HG03432 (cell line): Measurements from ENCODE around the gene COL23A1.

Source experiments
- ATAC-seq: cut with Tn5 transposase; IDR thresholded peaks from one replicate; pipeline ENCODE4 v1.9.1; 2021; ENCODE audit warnings: mild to moderate bottlenecking, moderate library complexity; ENCODE audit not compliant: unreplicated experiment

The COL23A1 gene

DNA sequence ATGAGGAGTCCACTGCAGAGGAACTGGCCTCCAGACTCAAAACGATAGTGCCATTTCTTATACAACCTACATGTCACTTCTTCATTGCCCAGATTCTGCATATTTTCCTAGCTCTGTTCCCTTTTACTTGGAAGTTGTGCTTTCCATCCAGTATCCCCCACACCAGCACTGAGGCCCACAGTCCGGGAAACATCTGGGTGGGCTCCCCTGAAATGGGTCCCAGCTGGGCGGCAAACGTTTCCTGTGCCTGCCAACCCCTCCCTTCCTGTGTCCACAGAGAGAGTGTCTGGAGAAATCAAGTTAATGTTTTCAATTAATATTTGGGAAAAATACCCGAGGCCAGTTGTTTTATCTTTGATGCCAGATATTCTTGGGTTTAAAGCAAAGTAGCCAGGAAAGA lies 111.8 kb downstream of the COL23A1 start:
- no peak for ATAC-seq

DNA sequence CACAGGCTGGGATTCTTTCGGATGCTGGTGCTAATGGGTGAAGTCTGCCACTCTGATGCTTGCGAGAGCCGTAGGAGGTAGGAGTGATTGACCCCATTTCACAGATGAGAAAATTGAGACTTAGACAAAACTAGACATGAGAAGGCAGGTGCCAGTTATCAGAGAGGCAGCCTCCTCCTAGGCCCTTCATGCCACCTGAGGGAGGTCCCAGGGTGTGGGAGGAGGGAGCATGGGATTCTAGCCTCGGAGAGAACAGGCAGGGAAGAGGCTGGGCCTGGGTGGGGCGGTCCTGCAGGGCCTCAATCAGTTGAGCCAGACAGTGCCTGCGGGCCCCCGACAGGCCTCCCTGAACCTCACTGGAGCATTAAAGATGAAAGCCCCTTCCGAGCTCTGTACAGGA lies 112.4 kb downstream of the COL23A1 start:
- no peak for ATAC-seq

DNA sequence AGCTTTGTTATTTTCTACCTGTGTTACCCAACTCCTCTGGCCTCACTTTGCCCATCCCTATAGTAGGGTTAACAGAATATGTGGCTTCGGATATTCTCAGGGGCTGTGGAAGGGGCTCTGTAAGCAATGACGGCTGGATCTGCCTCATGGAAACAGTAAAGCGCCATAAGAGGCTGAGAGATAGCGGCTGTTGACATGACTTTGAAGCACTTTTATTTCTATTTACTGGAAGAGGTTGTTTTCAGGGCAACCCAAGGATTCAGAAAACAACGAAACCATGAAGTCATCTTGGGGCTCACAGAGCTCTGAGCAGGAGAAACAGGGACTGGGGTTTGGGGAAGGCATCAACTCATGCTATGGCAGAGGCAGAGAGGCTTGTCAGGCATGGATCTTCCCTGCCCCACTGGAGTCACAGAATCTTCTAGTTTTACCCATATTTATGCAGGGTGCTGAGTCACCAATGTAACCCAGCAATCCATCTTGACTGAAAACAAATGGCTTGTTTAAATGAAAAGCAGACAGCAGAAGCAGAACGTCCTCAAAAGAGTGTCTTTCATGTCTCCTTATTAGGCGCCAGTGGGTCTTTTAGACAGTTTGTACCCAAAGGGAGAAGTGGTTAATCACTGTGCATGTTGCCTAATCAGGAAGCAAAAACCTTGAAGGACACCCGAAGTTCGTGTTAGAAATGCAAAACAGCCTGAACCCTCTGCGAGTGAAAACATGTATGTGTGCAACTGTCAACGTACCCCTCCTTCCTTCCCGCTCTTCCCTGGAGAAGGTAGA lies 113.0 kb downstream of the COL23A1 start:
- ATAC-seq, result no peak

DNA sequence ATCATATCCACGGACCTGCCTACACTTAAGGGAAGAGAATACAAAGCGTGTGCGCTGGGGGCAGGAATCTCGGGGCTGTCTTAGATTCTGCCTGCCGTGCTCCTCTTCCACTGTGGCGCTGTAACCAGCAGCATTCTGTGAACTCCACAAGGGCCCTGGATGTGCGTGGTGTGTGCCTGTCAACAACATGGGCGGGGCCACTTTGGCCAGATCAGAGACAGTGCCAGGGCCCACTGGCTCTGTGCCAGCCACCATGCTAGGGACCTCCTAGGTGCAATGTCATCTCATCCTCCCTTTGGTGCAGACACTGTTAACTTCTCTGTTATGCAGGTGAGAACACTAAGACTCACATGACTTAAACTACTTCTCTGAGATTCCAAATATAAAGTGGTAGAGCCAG lies 113.7 kb downstream of the COL23A1 start:
- no peak for ATAC-seq

- ATAC-seq, result no peak
These were observed 114.8 kb downstream of the COL23A1 start for GRCh38 chr5:178475422-178475821.

- ATAC-seq, result no peak
These were observed 115.5 kb downstream of the COL23A1 start for GRCh38 chr5:178474562-178475184.

GRCh38 chr5:178473854-178474253 lies 116.3 kb downstream of the COL23A1 start:
- no peak for ATAC-seq

DNA sequence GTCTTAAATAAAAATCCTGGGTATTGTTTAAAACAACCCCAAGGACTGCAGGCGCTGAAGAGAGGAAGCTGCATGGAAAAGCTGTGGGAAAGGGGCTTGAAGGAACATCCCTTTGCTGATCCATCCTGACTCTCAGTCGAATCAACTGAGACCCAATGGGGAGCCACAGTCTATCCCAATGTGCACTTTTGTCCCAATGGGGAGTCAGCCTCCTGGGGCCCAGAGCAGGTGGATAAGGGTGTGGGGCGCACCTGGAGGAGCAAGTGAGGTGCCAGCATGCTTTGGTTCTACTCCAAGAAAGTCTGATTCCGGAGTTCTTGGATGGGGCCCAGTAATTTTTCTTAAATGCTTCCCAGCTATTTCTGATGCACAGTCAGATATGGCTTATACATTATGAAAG lies 118.1 kb downstream of the COL23A1 start:
- no peak for ATAC-seq

GRCh38 chr5:178471711-178472110 lies 118.5 kb downstream of the COL23A1 start:
- ATAC-seq, result no peak

DNA sequence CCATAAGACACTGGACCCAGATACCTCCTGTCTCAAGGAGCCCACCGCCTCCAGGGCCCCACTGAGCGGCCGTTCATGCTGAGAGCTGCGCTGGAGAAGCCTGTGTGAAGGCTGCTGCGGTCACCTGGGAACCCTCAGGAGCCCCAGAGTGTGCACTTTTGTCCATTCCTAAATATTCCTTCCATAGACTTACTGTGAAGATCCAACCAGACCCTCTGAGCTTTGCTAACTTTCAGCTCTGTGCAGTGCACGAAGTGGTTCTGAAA lies 119.5 kb downstream of the COL23A1 start:
- no peak for ATAC-seq

DNA sequence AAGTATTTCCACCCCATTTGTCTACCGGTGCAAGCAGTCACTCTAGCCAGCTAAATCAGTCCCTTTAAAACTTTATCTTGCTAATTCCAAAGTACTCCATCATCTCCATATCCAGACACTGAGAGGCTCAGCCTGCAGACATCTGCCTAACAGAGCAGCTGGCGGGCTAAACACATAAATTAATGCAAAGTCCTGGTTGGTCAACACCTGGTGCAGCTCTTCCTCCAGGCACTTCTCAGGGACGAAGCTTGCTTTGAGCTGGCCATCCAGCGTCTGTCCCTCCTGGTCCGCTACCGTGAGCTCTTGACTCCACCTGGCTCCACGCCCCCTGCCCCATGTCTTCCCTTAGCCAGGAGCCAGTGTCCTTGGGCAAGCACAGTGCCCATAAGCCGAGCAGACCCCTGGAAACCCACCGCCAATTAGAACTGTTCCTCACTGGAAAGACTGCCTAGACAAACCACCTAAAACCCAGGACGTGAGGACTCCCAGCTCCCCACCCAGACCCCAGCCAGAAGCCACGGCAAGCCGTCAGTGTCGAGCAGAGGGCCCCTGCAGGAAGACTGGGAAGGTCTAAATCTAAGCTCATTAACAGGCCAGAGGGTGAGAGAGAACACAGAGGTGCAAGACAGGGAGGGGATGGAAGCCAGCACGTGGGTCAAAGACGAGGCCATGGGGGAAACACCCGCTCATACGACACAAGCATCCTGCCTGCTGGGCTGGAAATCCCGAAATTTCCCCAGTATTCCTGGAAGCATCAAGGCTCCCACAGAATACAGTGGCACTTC lies 120.0 kb downstream of the COL23A1 start:
- no peak for ATAC-seq

- ATAC-seq, result no peak
These were observed 120.9 kb downstream of the COL23A1 start for GRCh38 chr5:178469011-178469974.

DNA sequence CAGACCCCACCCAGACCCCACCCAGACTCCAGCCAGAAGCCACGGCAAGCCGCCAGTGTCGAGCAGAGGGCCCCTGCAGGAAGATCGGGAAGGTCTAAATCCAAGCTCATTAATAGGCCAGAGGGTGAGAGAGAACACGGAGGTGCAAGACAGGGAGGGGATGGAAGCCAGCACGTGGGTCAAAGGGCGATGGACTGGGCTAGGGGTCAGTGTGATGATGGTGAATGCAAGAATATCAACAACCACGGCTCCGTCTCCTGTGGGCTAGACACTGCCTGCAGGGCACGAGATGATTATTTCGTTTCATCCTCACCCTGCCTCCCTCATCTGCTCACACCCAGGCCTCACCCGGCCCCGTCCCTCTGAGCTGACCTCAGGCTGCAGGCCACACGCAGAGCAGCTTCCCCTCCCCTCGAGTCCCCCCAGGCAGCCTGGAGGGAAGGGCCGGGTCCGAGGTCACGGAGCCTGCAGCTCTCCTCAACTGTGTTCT lies 122.0 kb downstream of the COL23A1 start:
- ATAC-seq, result no peak

DNA sequence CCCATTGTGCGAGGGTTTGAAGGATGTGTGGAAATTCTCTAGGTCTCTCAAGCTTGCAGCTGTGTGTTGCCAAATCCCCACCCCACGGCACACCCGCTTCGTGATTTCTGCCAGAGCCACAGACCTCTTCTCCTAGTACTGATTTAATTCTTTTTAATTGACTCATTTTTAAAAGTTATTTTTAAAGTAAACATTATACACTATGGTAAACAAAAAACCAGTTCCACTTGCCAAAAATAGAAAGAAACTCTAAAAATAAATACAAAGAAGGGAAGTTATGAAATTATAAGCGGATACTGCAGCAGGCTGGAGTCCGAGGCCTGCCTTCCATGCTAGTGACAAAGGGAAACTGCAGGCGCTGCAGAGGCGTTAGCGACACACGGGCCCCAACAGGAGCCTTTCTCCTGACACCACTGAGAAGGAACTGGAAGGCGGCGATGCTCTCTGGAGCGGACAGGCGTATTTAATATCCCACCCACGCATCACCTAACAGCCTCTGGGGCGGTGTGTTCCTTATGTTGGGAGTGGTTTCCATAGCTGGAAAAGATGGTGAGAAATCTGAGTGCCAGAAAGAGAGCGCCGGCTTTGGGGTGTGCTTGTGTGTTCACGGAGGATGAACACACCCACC lies 122.5 kb downstream of the COL23A1 start:
- ATAC-seq, result no peak

GRCh38 chr5:178467205-178467567 lies 123.0 kb downstream of the COL23A1 start:
- no peak for ATAC-seq

DNA sequence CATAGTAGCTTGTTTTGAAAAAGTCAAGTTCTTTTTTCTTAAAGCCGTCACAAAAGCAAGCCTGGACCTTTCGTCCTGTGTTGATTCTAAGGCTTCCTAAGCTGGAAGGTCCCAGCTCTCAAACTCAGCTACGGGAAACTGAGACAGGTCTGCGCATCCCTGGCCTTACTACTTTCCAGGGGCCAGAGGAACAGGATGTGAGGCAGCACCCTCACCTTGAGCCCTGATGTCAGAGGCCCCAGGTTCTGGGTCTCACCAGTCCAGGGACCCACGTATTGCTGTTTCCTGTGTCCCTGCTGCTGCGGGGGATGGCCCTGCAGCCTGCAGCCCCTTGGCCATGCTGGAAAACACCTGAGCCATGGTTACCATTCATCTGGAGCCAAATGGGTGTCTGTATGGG lies 123.9 kb downstream of the COL23A1 start:
- no peak for ATAC-seq

DNA sequence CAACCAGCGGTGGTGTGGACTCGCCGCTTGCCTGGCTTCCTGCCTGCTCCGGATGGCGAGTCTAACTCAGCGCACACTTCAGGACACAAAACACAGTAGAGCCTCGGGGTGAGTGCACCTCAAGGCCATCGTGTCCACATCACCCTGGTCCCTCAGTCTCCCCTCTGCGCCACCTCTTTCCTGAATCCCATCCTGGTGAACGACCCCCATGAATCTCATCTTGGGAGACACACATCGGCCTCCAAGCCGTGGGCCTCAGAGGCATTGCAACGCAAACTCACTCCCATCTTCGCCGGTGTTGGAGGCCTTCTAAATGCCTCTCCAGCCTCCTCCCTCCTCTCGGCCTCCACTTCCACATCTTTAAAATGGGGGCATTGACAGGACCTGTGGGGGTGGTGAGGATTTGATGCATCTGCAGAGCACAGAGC lies 124.3 kb downstream of the COL23A1 start:
- ATAC-seq, result no peak

DNA sequence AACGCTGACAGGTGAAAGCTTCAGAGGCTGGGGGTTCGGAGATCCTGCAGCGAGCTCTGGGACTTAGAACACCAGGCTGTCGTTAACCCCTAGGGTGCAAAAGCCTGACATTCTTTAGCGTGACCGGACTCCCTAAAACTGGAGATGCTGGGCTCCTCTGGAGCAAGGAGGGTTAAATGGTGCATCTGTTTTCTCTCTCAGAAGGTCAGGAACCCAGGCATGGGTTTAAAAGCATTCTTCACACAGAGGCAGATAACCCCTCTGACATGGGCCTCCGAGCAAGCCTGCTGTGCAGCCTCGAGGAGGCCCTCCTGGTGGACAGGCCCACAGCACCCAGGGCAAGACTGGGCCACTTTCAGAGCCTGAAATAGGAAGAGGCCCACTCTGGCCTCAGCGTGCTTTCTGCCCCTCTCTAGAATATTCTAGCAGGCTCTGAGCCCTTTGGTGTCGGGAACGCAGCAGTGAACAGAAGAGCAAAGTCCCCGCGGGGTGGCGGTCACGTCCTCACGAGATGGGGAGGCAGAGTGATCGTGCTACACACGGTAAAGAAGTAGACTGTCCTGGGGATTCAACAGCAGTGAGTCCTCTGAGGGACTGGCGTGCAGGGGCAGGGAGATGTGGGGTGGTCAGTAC lies 124.8 kb downstream of the COL23A1 start:
- ATAC-seq, result no peak

GRCh38 chr5:178464431-178465048 lies 125.7 kb downstream of the COL23A1 start:
- ATAC-seq, result no peak
